ENCODE results near the gene BLM.
"Not testable (repeated sequence)": the region's sequence is repeated elsewhere in the genome, so short reads cannot be mapped to it uniquely, and the experiment has no call there.

Gene BLM

GRCh38 chr15:90740545-90740944 lies 23.4 kb downstream of the BLM start:
- not testable (repeated sequence) for DNase-seq

- DNase-seq, result no peak
Measured at GRCh38 chr15:90742087-90742486, 24.9 kb downstream of the BLM start.

- DNase-seq, result no peak
Measured at GRCh38 chr15:90743407-90743806, 26.3 kb downstream of the BLM start.

- DNase-seq, result no peak
Measured at GRCh38 chr15:90744759-90745402, 27.7 kb downstream of the BLM start.

- no peak for DNase-seq
Measured at GRCh38 chr15:90749754-90750153, 32.6 kb downstream of the BLM start.

- no peak for DNase-seq
Measured at GRCh38 chr15:90750186-90750585, 33.0 kb downstream of the BLM start.

GRCh38 chr15:90751300-90751825 lies 34.2 kb downstream of the BLM start:
- DNase-seq, result no peak

GRCh38 chr15:90756916-90757315 lies 39.8 kb downstream of the BLM start:
- no peak for DNase-seq

- no peak for DNase-seq
Measured at GRCh38 chr15:90757461-90757860, 40.3 kb downstream of the BLM start.

GRCh38 chr15:90760661-90761232 lies 43.6 kb downstream of the BLM start:
- no peak for DNase-seq

GRCh38 chr15:90761629-90762028 lies 44.5 kb downstream of the BLM start:
- DNase-seq, result no peak

- no peak for DNase-seq
Measured at GRCh38 chr15:90762109-90762508, 45.0 kb downstream of the BLM start.

- DNase-seq, result no peak
Measured at GRCh38 chr15:90763366-90764099, 46.4 kb downstream of the BLM start.

GRCh38 chr15:90765531-90765930 lies 48.4 kb downstream of the BLM start:
- DNase-seq, result no peak

GRCh38 chr15:90765966-90766365 lies 48.8 kb downstream of the BLM start:
- DNase-seq, result no peak

GRCh38 chr15:90769375-90769774 lies 52.2 kb downstream of the BLM start:
- DNase-seq, result no peak

- DNase-seq, result no peak
Measured at GRCh38 chr15:90773485-90773884, 56.3 kb downstream of the BLM start.

- DNase-seq, result no peak
Measured at GRCh38 chr15:90774731-90775514, 57.8 kb downstream of the BLM start.

GRCh38 chr15:90780916-90781315 lies 63.8 kb downstream of the BLM start:
- no peak for DNase-seq

- no peak for DNase-seq
Measured at GRCh38 chr15:90782442-90782841, 65.3 kb downstream of the BLM start.

GRCh38 chr15:90787881-90788280 lies 70.7 kb downstream of the BLM start:
- DNase-seq, result no peak

GRCh38 chr15:90789462-90789861 lies 72.3 kb downstream of the BLM start:
- DNase-seq, result no peak

GRCh38 chr15:90790057-90790456 lies 72.9 kb downstream of the BLM start:
- no peak for DNase-seq
